Endothelial cell of umbilical vein (primary cell): ENCODE measurements around the gene CXCR4. TPM values are rescaled to one million over a fixed set of nuclear protein-coding genes. Genes with fewer than 3 reads are reported as not detected.

Experiments used
- BruUV-seq: library from RNA; stranded (reverse); fragments of 400-500 nt; replicated peaks from 2 replicates; lab custom pipeline; 2021; lab: Mats Ljungman, UMichigan
- CTCF ChIA-PET: fragments of 300-600, 350-600 bp; sonication (Branson Sonifier 250); formaldehyde crosslinking; loops from one replicate; lab custom pipeline; 2021; ENCODE audit warnings: antibody characterized with exemption, inconsistent platforms; lab: Charles Lee
- POLR2A ChIA-PET: fragments of 300-600, 350-600 bp; sonication (Branson Sonifier 250); formaldehyde crosslinking; loops from one replicate; lab custom pipeline; 2021; ENCODE audit warnings: antibody characterized with exemption, inconsistent platforms; lab: Charles Lee
- DNase-seq: peaks from one replicate; pipeline ENCODE4 v3.0.0-alpha.2; 2011; ENCODE audit warnings: low read depth, low spot score
- FAIRE-seq: peaks from 2 replicates; lab custom pipeline; 2011; peaks lifted over from hg19 to GRCh38; lab: Jason Lieb, UNC
- H2AFZ ChIP-seq: 2 replicates; pipeline ENCODE4 v1.6.0; 2012; ENCODE audit warnings: low read depth, low read length, control low read depth, inconsistent platforms
- H3K27ac ChIP-seq: 2 replicates; pipeline ENCODE4 v1.5.1; 2011; ENCODE audit warnings: low read depth, mild to moderate bottlenecking, control low read depth, low read length, moderate library complexity; ENCODE audit not compliant: insufficient read depth
- H3K27me3 ChIP-seq, 2 experiments: 2 replicates each; pipeline versions ENCODE4 v1.6.0 to v1.6.1; 2011; ENCODE audit warnings: low read length in 2 of 2, mixed read lengths in 1 of 2; ENCODE audit not compliant: control insufficient read depth in 2 of 2, insufficient read depth in 2 of 2
- H3K36me3 ChIP-seq, 2 experiments: 2 replicates in 1 of 2; 3 replicates in 1 of 2; pipeline ENCODE4 v1.5.1; 2011; ENCODE audit warnings: low read length in 2 of 2, mild to moderate bottlenecking in 1 of 2, moderate library complexity in 1 of 2; ENCODE audit not compliant: control insufficient read depth in 2 of 2, insufficient read depth in 2 of 2; ENCODE audit errors: extremely low read depth in 1 of 2
- H3K4me1 ChIP-seq: 3 replicates; pipeline ENCODE4 v1.5.1; 2011; ENCODE audit warnings: mild to moderate bottlenecking, low read length; ENCODE audit not compliant: control insufficient read depth, insufficient read depth; ENCODE audit errors: extremely low read depth
- H3K4me2 ChIP-seq: 2 replicates; pipeline ENCODE4 v1.6.1; 2011; ENCODE audit warnings: low read length, control low read depth, mixed read lengths; ENCODE audit not compliant: insufficient read depth
- H3K4me3 ChIP-seq, 3 experiments: fragments of 200-600 bp in 1 of 3; sonication (generic), shearing (Covaris generic) in 1 of 3; replicated peaks in 1 of 3; 2 replicates each; pipeline ENCODE4 v1.5.1; 2011 to 2016; ENCODE audit warnings: control low read depth in 3 of 3, low read length in 3 of 3, mild to moderate bottlenecking in 2 of 3, inconsistent platforms in 1 of 3, low read depth in 1 of 3, moderate library complexity in 1 of 3; ENCODE audit not compliant: insufficient read depth in 1 of 3
- H3K79me2 ChIP-seq: 2 replicates; pipeline ENCODE4 v1.6.0; 2012; ENCODE audit warnings: low read length, inconsistent platforms; ENCODE audit not compliant: control insufficient read depth, insufficient read depth
- H3K9ac ChIP-seq: replicated peaks from 2 replicates; pipeline ENCODE3; 2011; ENCODE audit warnings: low read length, control low read depth; ENCODE audit not compliant: insufficient read depth; ENCODE audit errors: extremely low read depth
- H3K9me1 ChIP-seq: replicated peaks from 3 replicates; pipeline ENCODE4 v1.6.0; 2011; ENCODE audit warnings: mild to moderate bottlenecking, low read length; ENCODE audit not compliant: control insufficient read depth, insufficient read depth; ENCODE audit errors: extremely low read depth
- H3K9me3 ChIP-seq: replicated peaks from 2 replicates; pipeline ENCODE4 v1.5.1; 2012; ENCODE audit warnings: low read length, inconsistent platforms; ENCODE audit not compliant: control insufficient read depth, insufficient read depth
- H4K20me1 ChIP-seq: replicated peaks from 2 replicates; pipeline ENCODE3; 2011; ENCODE audit warnings: mild to moderate bottlenecking, low read length; ENCODE audit not compliant: control insufficient read depth, insufficient read depth; ENCODE audit errors: extremely low read depth
- EZH2 ChIP-seq: IDR thresholded peaks from 2 replicates; pipeline ENCODE4 v1.6.1; 2012; ENCODE audit warnings: borderline replicate concordance, low read depth, mild to moderate bottlenecking, moderate library complexity, low read length, inconsistent platforms; ENCODE audit not compliant: severe bottlenecking
- FOS ChIP-seq: IDR thresholded peaks from 2 replicates; pipeline ENCODE4 v1.6.1; 2011; ENCODE audit warnings: mild to moderate bottlenecking, low read length, moderate library complexity, borderline replicate concordance; ENCODE audit not compliant: insufficient read depth
- GATA2 ChIP-seq: IDR thresholded peaks from 2 replicates; pipeline ENCODE4 v1.7.0; 2011; ENCODE audit warnings: low read depth, mild to moderate bottlenecking, moderate library complexity, mixed read lengths, low read length; ENCODE audit not compliant: insufficient read length, insufficient read depth
- JUN ChIP-seq: IDR thresholded peaks from 2 replicates; pipeline ENCODE4 v1.6.1; 2011; ENCODE audit warnings: borderline replicate concordance, low read depth; ENCODE audit not compliant: insufficient read length, insufficient read depth
- MAX ChIP-seq: IDR thresholded peaks from 2 replicates; pipeline ENCODE4 v1.6.1; 2011; ENCODE audit not compliant: insufficient read depth, insufficient read length
- MYC ChIP-seq: IDR thresholded peaks from one replicate; pipeline ENCODE4 v1.6.1; 2011; ENCODE audit warnings: mild to moderate bottlenecking, low read depth, low read length
- POLR2A ChIP-seq: IDR thresholded peaks from 2 replicates; pipeline ENCODE4 v1.6.1; 2012; ENCODE audit warnings: low read depth, mild to moderate bottlenecking, control low read depth, low read length
- POLR2AphosphoS5 ChIP-seq: IDR thresholded peaks from 2 replicates; pipeline ENCODE4 v1.6.1; 2012; ENCODE audit warnings: low read depth, mild to moderate bottlenecking, control low read depth, low read length, moderate library complexity; ENCODE audit not compliant: insufficient read depth
- dilution Hi-C: fragments of 300-500 bp; cut with MboI; formaldehyde crosslinking; loops from one replicate; pipeline ENCODE4 v1.15.0; 2019; ENCODE audit warnings: low sequenced_read_pairs; ENCODE audit not compliant: extremely low pct_ligation_motif_present
- intact Hi-C: fragments of 100-400 bp; cut with micrococcal nuclease; formaldehyde crosslinking; loops from one replicate; pipeline ENCODE4 v1.10.0; 2022
- polyA plus RNA-seq, 4 experiments: library from polyadenylated mRNA; depleted of rRNA in 3 of 4; stranded (reverse) in 3 of 4; unstranded in 1 of 4; fragments of >200 nt; gene quantifications; 2 replicates each; pipeline versions ENCODE4 v1.2.1 to v1.2.3, GENCODE V29; 2011 to 2012; ENCODE audit warnings: missing spikeins in 1 of 4
- total RNA-seq: library from RNA; stranded (reverse); gene quantifications from 2 replicates; pipeline ENCODE4 v1.2.3, GENCODE V29; 2021
- TF ChIP-seq, protein P1 (sequence below), 2 donors: IDR thresholded peaks; 1 replicate in 1 of 2; 2 replicates in 1 of 2; pipeline ENCODE4 v1.5.1; 2011; ENCODE audit warnings: low read length in 2 of 2, mild to moderate bottlenecking in 2 of 2, moderate library complexity in 2 of 2, control low read depth in 1 of 2, inconsistent platforms in 1 of 2, low read depth in 1 of 2; ENCODE audit not compliant: insufficient read depth in 1 of 2; ENCODE audit errors: extremely low read depth in 1 of 2

The CXCR4 gene
- total and polyA plus RNA-seq, 2 donors (not counting 3 experiments of a cell fraction or from before 2014, with no cell fraction given), result 42.2 to 52.4 TPM

GRCh38 chr2:136085453-136086209, 32.3 kb downstream of the CXCR4 start:
- Histone ChIP-seq H3K9me1 (no peaks in the 10 kb centered on the region), H3K9me3 (no peaks in the 10 kb centered on the region), H3K4me3 (no peak overlapping the region), H4K20me1 (no peaks in the 10 kb centered on the region), H3K27ac (no peak overlapping the region), H3K79me2 (no peaks in the 10 kb centered on the region), H3K9ac (no peak overlapping the region), H2AFZ (no peak overlapping the region), H3K27me3 (peaks cover 0 to 2% of the 10 kb centered on the region in 2 experiments), H3K4me1 (no peaks in the 10 kb centered on the region), H3K4me2 (no peak overlapping the region), H3K36me3 (no peaks in the 10 kb centered on the region)
- TF ChIP-seq POLR2A (no peak), FOS (no peak), GATA2 (no peak), MAX (no peak), POLR2AphosphoS5 (no peak), MYC (no peak), EZH2 (no peak), JUN (no peak)
- TF ChIP-seq, protein P1, sequence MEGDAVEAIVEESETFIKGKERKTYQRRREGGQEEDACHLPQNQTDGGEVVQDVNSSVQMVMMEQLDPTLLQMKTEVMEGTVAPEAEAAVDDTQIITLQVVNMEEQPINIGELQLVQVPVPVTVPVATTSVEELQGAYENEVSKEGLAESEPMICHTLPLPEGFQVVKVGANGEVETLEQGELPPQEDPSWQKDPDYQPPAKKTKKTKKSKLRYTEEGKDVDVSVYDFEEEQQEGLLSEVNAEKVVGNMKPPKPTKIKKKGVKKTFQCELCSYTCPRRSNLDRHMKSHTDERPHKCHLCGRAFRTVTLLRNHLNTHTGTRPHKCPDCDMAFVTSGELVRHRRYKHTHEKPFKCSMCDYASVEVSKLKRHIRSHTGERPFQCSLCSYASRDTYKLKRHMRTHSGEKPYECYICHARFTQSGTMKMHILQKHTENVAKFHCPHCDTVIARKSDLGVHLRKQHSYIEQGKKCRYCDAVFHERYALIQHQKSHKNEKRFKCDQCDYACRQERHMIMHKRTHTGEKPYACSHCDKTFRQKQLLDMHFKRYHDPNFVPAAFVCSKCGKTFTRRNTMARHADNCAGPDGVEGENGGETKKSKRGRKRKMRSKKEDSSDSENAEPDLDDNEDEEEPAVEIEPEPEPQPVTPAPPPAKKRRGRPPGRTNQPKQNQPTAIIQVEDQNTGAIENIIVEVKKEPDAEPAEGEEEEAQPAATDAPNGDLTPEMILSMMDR (IDR thresholded peaks at IDR 0.05; ENCODE audit: extremely low read depth in 1 of 2, insufficient read depth in 1 of 2, low read depth in 1 of 2, low read length in 2 of 2), result no peak
- CTCF ChIA-PET, result interaction anchor here (2.4 kb wide), 1 partner anchor 10 kb away, joined by 4 read pairs; no protein-coding TSS in a partner anchor
- POLR2A ChIA-PET, result no interaction called here
- FAIRE-seq (no peak), DNase-seq (no peak)
- intact Hi-C loops (no loop called here), dilution Hi-C loops (no loop called here)
- BruUV-seq, result no TSS peak
